ENCODE measurements around the gene PDE6B.

GRCh38 chr4:649751-650310, 24.5 kb downstream of the PDE6B start:
- no peak for TF ChIP-seq GATA2 (IDR thresholded peaks at IDR 0.05; ENCODE audit: low read depth, low read length)
- TF ChIP-seq GATA3 (IDR thresholded peaks at IDR 0.05; ENCODE audit: low read depth, low read length): no peak

All from SH-SY5Y (cell line).